Stromal cell of bone marrow (primary cell): ENCODE measurements around the gene MAF.
A peak's percentile ranks its signal among the peaks of the same experiment; 100 is the strongest.

Experiments used
- DNase-seq: peaks from one replicate; pipeline ENCODE4 v3.0.0-alpha.2; 2012; ENCODE audit warnings: low read depth

MAF gene

GRCh38 chr16:79587897-79588296 lies 12.6 kb downstream of the MAF start:
- no peak for DNase-seq

GRCh38 chr16:79587296-79587695 lies 13.2 kb downstream of the MAF start:
- no peak for DNase-seq

GRCh38 chr16:79582789-79583188 lies 17.7 kb downstream of the MAF start:
- DNase-seq, result no peak

DNA sequence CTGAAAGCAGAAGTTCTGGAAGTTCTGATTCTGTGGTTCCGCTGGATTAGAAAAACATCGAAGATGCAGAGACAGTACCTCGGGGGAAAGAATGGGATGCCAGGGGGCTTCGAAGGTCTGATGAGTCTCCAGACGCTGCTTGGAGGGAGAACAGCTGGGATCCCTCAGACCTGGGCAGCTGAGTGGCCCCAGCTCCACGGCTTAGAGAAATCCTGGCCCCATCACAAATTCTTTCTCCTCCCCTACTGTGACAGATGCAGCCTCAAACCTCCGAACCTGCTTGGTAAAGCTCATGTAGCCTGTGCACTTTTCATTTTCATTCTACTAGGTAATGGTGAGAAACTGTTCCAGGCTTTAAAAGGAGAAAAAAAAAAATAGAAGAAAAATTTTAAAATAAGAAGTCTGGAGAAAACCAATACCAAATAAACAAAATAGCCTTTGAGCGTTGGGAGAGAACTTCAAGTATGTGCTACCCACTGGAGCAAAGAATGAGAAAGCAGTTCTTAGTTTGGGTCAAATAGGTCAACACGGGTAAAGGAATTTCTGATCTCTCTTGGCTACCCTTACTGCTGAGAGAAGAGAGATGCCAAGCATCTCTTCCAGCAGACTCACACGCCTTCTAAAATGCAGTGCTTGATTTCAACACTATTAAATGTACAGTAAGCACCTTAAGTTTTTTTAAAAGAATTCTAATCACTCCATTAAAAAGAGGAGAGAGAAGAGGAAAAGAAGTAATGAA lies 19.9 kb downstream of the MAF start:
- no peak for DNase-seq

DNA sequence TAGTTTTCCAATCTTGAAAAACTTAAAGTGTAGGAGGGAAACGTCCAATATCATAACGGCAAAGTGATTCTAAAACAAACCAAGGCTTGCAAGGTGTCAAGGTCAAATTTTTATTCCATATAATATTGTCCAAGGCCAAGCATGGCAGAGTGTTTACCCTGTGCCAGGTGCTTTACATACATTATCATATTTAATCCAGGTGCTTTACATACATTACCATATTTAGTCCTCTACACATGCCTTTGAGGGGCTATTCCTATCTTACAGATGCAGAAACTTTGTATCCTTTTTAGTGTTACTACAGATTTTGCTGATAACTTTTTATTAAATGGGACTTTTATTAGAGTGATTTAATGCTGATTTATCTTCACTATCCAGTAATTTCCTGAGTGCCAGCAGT lies 23.9 kb downstream of the MAF start:
- no peak for DNase-seq

- DNase-seq, result no peak
Measured at GRCh38 chr16:79573884-79574283, 26.7 kb downstream of the MAF start.

- DNase-seq, result no peak
Measured at GRCh38 chr16:79573071-79573470, 27.5 kb downstream of the MAF start.

GRCh38 chr16:79571903-79572535 lies 28.5 kb downstream of the MAF start:
- no peak for DNase-seq

DNA sequence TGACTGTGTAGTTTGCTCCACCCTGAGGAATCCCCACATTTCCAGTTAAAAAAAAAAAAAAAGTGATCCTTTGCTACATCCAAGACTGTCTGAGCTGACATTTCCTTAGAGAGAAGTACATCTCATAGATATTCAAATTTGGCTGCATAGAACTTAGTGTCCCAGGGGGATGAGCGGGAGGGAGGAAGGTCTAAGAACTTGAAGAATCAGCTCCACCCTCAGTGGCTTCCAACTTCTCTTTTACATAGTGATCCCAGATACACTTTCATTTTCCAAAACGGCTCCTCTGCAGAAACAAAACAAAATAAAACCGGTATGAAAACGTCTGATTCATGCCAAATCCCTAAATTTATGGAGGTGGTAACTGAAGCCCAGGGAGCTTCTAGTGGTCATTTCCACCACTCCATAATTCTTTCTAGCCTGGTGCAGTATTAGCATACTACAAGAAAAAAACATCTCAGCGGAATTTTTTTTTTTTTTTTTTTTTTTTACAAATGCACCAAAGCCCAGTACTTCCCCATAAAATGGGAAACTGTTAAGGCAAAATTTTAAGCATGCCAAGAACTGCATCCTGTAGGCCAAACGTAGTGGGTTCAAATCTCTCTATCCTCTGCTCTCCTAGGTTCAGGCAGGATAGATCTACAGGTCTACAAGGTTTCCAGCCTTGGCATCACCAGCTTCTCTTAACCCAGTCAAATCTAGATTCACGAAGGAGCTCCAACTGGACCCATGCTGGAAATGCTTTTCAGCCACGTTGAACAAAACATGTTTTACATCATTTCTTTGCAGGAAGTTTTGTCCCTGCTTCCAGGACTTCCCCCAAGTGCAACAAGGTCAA lies 29.3 kb downstream of the MAF start:
- DNase-seq, result peak; percentile 38

DNA sequence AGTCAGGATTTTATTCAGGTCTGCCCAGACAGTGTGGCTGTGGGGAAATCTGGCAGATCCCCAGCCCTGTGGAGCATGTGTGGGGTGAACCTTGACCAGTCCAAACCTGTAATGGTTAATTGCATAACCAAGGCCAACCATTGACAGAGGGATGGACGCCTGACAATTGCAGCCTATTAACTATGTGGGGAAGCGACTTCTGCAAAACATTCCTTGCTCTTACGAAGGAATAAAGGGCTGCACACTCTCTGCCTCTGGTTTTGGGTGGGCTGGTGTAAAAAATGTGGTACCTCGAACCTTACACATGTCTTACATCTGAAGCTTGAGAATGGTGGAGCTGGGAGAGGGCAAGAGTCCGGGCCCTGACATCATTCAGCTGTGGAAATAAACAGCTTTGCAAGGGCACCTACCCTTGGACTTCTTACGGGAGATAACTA lies 35.8 kb downstream of the MAF start:
- no peak for DNase-seq

DNA sequence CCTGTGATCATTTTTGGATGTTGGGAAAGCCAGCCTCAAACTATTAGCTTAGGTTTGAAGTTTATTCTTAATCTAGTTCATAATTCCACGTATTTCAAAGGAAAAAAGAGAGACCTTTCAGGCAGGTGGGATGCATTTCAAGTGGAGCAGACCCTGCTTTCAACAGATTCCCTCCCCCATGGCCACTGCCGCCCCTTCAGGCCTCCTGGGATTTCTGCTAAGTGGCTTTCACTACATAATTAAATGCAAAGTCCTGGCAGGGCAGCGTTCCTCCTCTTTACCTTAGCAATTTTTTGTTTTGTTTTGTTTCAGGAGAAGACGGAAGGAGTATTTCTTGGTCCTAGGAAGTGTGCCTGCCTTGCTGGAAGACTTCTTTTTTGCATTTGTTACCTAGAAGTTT lies 36.6 kb downstream of the MAF start:
- DNase-seq, result no peak

- DNase-seq, result no peak
Measured at GRCh38 chr16:79562166-79562823, 38.2 kb downstream of the MAF start.

- DNase-seq, result no peak
Measured at GRCh38 chr16:79561729-79562128, 38.8 kb downstream of the MAF start.

GRCh38 chr16:79560923-79561322 lies 39.6 kb downstream of the MAF start:
- DNase-seq, result no peak

GRCh38 chr16:79560318-79560717 lies 40.2 kb downstream of the MAF start:
- no peak for DNase-seq

- DNase-seq, result no peak
Measured at GRCh38 chr16:79559532-79559931, 41.0 kb downstream of the MAF start.

- no peak for DNase-seq
Measured at GRCh38 chr16:79557421-79557820, 43.1 kb downstream of the MAF start.

DNA sequence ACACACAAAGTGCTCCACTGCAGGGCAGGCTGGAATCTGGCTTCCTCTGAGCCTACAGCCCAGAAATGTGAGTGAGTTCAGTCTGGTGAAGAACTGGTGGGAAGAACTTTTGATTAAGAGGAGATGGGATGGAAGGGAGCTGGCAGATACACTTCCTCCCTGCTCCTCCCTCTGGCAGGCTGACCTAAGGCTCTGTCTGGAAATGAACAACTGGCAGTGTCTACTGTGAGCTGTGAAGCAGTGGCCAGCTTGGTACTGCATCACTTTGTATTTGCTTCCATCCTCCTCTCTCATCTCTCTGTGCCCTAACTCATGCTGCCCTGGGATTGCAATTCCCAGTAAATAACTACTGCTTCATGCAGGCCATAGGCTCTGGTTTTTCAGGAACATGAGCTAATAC lies 45.6 kb downstream of the MAF start:
- DNase-seq, result no peak

GRCh38 chr16:79550373-79550772 lies 50.2 kb downstream of the MAF start:
- no peak for DNase-seq

DNA sequence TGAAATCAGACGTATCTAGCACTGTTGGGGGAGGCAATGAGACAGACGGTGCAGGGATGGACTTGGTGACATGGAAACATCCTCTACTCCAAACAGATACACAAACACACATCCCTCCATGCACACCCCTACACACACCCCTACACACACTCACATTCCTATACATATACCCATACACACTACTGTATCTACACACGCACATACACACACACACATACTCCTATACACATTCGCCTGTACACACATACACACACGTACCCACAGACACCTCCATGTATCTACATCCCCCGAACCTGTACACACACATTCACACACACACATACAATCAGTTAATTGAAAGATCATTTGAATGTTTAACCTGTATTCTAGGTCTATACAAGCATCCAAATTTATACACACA lies 53.5 kb downstream of the MAF start:
- DNase-seq, result no peak
